Mesenteric fat pad (tissue), 1 donor: ENCODE measurements around the gene ZFYVE9. TPM values are rescaled to one million over a fixed set of nuclear protein-coding genes. Genes with fewer than 3 reads are reported as not detected.
"Not testable (repeated sequence)": the region's sequence is repeated elsewhere in the genome, so short reads cannot be mapped to it uniquely, and the experiment has no call there.

ENCODE experiments used
- DNase-seq: peaks from one replicate; pipeline ENCODE4 v3.0.0-alpha.2; 2020; ENCODE audit warnings: low spot score
- total RNA-seq: library from RNA; stranded (reverse); fragmentation: NEBNext Ultra II Directional; extraction: Animal tissue kit (Norgen Biotek cat#: 25700); gene quantifications from one replicate; pipeline ENCODE4 v1.2.1, GENCODE V29; 2021
- donor health status: DM: yes; HTN: yes; CAD: no.

Gene ZFYVE9
- total RNA-seq, 1 donor from 2014 or later: 21.1 TPM

DNA sequence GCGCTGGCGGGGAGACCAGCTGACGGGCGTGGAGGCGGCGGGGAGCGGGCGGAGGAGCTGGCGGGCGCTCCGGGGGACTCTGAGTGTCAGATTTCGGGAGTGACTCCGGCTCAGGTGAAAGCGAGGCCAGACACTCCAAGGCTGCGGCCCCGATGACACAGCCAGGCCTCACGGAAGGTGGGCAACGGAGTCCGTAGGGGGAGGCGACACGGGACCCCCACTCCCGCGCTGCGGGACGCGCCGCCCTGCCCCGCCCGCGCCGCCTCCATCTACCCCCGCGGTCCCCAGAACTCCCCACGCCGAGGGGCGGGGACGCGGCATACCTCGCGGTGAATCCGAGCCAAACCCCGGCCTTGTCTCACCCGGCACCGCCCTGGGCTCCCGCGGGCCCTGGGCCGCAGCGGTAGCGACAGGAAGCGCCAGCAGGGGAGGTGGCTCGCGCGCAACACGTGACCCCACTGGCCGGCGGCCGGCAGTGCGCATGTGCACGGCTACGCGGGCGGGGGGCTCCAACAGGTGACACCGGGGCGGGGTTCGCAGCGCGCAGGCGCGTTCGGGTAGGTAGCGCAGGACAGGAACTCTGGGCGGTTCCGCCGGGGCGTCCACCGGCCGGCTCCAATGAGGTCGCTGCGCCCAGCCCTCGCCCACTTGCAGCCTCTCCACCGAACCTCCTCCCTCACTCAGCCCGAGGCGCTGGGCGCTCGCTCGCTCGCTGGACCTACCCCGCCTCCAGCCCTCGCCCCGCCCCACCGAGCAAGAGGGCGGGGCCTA is 224.0 kb downstream of the ZFYVE9 start, which contains the start of gene CC2D1B:
Gene CC2D1B (minus strand): TSS at position 460 of the 771 bp plus-strand sequence. CDS start 1,585 bp downstream, outside the sequence.
- DNase-seq: peak; percentile 100

DNA sequence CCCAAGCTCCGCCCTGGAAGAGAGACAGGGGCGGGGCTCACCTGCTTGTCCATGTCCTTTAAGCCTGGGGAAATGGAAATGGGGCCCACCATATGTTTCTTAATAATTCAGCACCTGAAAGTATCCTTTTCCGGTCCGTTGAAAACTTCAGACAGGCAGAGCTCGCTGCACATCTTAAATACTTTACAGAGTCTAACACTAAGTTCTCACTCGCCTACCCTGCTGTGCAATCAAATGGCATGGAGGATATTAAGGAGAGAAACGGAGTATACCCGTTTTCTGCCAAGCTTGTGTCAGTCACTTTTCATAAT is 224.6 kb downstream of the ZFYVE9 start:
- no peak for DNase-seq

DNA sequence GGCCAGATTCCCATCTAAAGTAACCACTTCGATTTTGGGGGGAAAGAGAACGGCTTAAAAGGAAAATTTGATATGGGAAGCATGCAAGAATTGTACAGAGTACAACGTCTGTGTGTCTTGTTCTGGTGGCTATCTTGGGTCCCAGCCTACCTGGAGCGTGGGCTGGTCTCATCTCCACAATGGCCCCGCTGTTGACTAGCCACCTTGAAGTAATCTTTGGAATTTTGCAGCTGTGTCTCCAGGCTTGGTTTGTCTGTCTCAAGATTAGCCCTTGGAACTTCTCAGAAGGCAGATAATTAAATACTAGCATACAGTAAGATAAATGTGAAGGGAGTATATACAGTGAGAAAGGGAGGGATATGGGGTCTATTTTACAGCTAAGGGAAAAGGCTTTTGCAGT is 225.4 kb downstream of the ZFYVE9 start:
- DNase-seq: no peak

DNA sequence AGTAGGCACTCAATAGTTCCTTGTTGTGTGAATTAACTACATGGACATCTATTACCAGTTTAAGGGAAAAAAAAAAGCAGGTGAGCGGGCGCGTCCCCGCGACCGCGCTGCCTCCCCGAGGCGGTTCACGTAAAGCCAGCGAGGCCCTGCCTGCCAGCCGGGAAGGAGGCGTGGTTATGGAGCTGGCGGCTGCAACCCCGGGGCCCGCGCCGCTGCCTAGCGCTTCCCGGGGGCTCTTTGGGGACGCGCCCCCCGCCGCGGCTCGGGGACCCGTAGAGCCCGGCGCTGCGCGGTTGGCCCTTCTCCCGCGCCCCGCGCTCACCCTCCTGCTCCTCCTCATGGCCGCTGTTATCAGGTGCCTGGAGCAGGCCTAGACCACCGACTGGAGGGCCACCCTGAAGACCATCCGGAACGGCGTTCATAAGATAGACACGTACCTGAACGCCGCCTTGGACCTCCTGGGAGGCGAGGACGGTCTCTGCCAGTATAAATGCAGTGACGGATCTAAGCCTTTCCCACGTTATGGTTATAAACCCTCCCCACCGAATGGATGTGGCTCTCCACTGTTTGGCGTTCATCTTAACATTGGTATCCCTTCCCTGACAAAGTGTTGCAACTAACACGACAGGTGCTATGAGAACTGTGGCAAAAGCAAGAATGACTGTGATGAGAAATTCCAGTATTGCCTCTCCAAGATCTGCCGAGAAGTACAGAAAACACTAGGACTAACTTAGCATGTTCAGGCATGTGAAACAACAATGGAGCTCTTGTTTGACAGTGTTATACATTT is 226.7 kb downstream of the ZFYVE9 start:
- no peak for DNase-seq

DNA sequence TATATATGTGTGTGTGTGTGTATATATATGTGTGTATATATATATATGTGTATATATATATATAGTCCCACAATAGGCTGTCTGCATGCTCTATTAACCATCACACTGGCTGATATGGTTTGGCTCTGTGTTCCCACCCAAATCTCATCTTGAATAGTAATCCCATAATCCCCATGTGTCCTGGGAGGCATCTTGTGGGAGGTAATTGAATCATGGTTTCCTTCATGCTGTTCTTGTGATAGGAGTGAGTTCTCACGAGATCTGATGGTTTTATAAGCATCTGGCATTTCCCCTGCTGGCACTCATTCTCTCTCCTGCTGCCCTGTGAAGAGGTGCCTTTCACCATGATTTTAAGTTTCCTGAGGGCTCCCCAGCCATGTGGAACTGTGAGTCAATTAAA is 228.0 kb downstream of the ZFYVE9 start:
- not testable (repeated sequence) for DNase-seq

DNA sequence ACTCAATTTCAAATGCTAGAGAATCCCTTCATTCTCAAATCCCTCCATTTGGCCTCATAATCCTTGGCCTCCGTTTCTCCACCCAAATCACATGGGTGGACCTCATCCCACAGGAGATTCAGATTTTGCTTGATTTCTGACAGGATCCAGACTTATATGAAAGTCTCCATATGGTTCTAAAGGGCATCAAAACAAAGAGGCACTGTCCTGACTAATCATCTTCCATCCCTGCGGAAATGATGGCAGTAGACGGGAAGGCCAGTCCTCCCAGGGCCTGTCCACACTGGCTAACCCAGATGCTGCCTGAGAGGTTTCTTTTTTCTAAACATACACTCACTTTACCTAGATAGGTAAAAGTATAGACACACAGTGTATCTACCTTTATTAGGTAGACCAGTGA is 243.5 kb downstream of the ZFYVE9 start:
- no peak for DNase-seq

DNA sequence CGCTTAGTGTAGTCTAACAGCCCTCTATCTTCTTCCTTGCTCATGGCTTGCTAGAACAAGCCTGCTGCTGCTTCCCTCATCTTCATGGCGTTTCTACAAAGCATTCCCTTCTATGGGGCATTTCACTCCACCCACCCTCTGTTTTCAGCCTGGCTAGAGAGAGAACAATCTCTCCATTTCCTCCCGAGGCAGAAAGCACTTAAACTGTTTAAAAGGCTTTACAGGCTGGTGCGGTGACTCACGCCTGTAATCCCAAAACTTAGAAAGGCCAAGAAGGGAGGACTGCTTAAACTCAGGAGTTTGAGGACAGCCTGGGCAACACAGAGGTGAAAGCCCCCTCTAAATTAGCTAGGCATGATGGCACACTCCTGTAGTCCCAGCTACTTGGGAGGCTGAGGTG is 244.6 kb downstream of the ZFYVE9 start:
- no peak for DNase-seq

DNA sequence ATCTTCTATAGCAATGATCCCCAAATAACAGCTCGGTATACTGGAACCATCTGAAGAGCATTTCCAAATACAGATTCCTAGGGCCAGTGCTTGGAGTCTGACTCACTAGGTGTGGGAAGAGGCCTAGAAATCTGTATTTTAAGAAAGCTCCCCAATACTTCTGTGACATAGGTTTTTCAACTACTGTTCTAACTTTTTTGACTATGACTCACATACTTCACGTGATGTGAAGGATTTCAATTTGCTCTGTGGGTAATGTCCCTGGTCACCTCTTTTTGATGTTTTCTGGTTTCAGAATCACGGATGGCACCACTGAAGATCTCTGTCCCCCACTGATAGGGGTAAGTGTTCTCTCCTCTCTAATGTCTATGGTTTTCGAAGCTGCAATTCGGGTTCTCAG is 251.3 kb downstream of the ZFYVE9 start:
- no peak for DNase-seq

Other genes with a start within 250 kb of the ZFYVE9 start
- gene RAB3B, start 151.4 kb upstream of the ZFYVE9 start, total RNA-seq: not detected
- 9.7 TPM for gene KTI12, start 108.3 kb upstream of the ZFYVE9 start, total RNA-seq
- 36.4 TPM for gene TXNDC12, start 86.9 kb upstream of the ZFYVE9 start, total RNA-seq
- gene BTF3L4, start 85.8 kb upstream of the ZFYVE9 start, total RNA-seq: 42.1 TPM
- 32.9 TPM for gene CC2D1B, start 224.1 kb downstream of the ZFYVE9 start, total RNA-seq